D341Med (cell line): ENCODE measurements around the gene SIX2.

Source experiments
- DNase-seq: peaks from one replicate; pipeline ENCODE4 v3.0.0; 2012; ENCODE audit warnings: low spot score

SIX2 gene

GRCh38 chr2:45018023-45018422 is 8.8 kb upstream of the SIX2 start:
- DNase-seq: no peak

- no peak for DNase-seq
Observed at GRCh38 chr2:45014831-45015230, 5.6 kb upstream of the SIX2 start.

- peak; percentile 94 for DNase-seq
Observed at GRCh38 chr2:45014016-45014702, 4.9 kb upstream of the SIX2 start.

- no peak for DNase-seq
Observed at GRCh38 chr2:45013229-45014015, 4.2 kb upstream of the SIX2 start.

- no peak for DNase-seq
Observed at GRCh38 chr2:45012733-45013132, 3.5 kb upstream of the SIX2 start.

GRCh38 chr2:45011621-45012602 is 2.7 kb upstream of the SIX2 start:
- no peak for DNase-seq

GRCh38 chr2:45011121-45011520 is 1.9 kb upstream of the SIX2 start:
- DNase-seq: no peak

GRCh38 chr2:45010702-45011012 is 1.4 kb upstream of the SIX2 start:
- no peak for DNase-seq

- peak; percentile 66 for DNase-seq
Observed at GRCh38 chr2:45009928-45010701, 863 bp upstream of the SIX2 start.

- no peak for DNase-seq
Observed at GRCh38 chr2:45008296-45009129, 739 bp downstream of the SIX2 start.

GRCh38 chr2:45007961-45008295 is 1.3 kb downstream of the SIX2 start:
- no peak for DNase-seq

- no peak for DNase-seq
Observed at GRCh38 chr2:45006942-45007287, 2.3 kb downstream of the SIX2 start.

GRCh38 chr2:45006041-45006941 is 3.0 kb downstream of the SIX2 start:
- DNase-seq: no peak

GRCh38 chr2:45005261-45006002 is 3.8 kb downstream of the SIX2 start:
- no peak for DNase-seq

- DNase-seq: no peak
Observed at GRCh38 chr2:45004562-45005191, 4.6 kb downstream of the SIX2 start.

- no peak for DNase-seq
Observed at GRCh38 chr2:45003579-45004551, 5.4 kb downstream of the SIX2 start.

GRCh38 chr2:45002686-45003085 is 6.6 kb downstream of the SIX2 start:
- no peak for DNase-seq
